HUES64 (cell line): ENCODE results near the gene OPA3.

Experiments
- H3K27ac ChIP-seq: 2 replicates; pipeline ENCODE4 v1.7.0; 2013; ENCODE audit warnings: low read depth, low read length, inconsistent platforms
- H3K27me3 ChIP-seq: 2 replicates; pipeline ENCODE4 v1.6.1; 2013; ENCODE audit warnings: mild to moderate bottlenecking, low read length; ENCODE audit not compliant: insufficient read depth
- H3K36me3 ChIP-seq: 2 replicates; pipeline ENCODE4 v1.6.1; 2013; ENCODE audit warnings: mild to moderate bottlenecking, low read length; ENCODE audit not compliant: insufficient read depth
- H3K4me1 ChIP-seq: 2 replicates; pipeline ENCODE4 v1.6.1; 2013; ENCODE audit warnings: mild to moderate bottlenecking, low read length, moderate library complexity; ENCODE audit not compliant: insufficient read depth
- H3K4me3 ChIP-seq: 2 replicates; pipeline ENCODE4 v1.5.1; 2013; ENCODE audit warnings: mild to moderate bottlenecking, low read length, moderate library complexity
- H3K9ac ChIP-seq: 2 replicates; pipeline ENCODE4 v1.6.1; 2013; ENCODE audit warnings: mild to moderate bottlenecking, low read depth, low read length
- H3K9me3 ChIP-seq: 2 replicates; pipeline ENCODE4 v1.6.1; 2013; ENCODE audit warnings: low read depth, low read length; ENCODE audit not compliant: insufficient read depth
- WGBS: fragments of 150-250, 120-280 bp; methylation state at CpG from one replicate; pipeline ENCODE4 v1.1.7; 2013; ENCODE audit warnings: missing lambda C conversion rate; 5-methylcytosine and 5-hydroxymethylcytosine counted together

Gene OPA3

DNA sequence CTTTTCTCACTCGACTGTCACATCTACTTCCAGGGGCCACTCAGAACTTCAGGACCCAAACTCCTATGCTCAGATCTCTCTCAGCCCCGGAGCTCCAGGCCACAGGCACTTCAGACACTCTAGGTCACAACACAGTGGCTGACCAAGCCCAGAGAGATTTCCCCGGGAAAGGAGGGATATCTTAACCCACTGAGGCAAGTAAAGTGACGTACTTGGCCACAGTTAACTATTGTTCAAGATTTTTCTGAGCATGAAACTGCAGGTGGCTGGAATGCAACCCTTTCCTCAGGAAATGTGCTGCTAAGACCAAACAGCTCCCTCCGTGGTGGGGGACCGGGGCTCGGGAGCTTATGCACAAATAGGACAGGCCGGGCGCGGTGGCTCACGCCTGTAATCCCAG, 23.9 kb downstream of the OPA3 start:
- Histone ChIP-seq H3K4me1 (peaks cover 7% of the 10 kb centered on the region), H3K9me3 (no peaks in the 10 kb centered on the region), H3K27ac (no peak overlapping the region), H3K4me3 (no peak overlapping the region), H3K9ac (no peak overlapping the region), H3K36me3 (no peaks in the 10 kb centered on the region), H3K27me3 (no peaks in the 10 kb centered on the region)
- 86% methylated on average over 11 of the region's 11 CpGs for WGBS

DNA sequence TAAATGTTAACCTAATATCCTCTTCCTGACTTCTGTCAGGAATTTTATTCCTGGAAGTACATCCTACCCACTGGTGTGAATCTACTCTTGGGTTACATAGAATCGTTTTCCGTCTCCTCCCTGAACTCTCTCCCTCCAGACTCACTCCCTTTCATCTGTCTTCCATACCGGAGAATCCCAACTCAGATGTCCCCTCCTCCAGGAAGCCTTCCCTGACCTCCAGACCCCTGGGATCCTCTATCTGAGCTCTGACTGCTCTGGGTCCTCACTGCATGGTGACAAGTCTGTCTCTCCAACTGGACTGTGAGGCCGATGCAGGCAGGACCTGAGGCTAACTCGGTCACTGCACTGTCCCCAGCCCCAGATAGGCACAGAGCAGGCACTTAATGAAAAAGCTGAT, 24.6 kb downstream of the OPA3 start:
- H3K9me3 ChIP-seq = no peaks in the 10 kb centered on the region
- no peak overlapping the region for H3K9ac ChIP-seq
- no peaks in the 10 kb centered on the region for H3K36me3 ChIP-seq
- H3K4me1 ChIP-seq = peaks cover 7% of the 10 kb centered on the region
- 88% methylated on average over 5 of the region's 5 CpGs for WGBS
- no peak overlapping the region for H3K27ac ChIP-seq
- no peak overlapping the region for H3K4me3 ChIP-seq
- no peaks in the 10 kb centered on the region for H3K27me3 ChIP-seq

DNA sequence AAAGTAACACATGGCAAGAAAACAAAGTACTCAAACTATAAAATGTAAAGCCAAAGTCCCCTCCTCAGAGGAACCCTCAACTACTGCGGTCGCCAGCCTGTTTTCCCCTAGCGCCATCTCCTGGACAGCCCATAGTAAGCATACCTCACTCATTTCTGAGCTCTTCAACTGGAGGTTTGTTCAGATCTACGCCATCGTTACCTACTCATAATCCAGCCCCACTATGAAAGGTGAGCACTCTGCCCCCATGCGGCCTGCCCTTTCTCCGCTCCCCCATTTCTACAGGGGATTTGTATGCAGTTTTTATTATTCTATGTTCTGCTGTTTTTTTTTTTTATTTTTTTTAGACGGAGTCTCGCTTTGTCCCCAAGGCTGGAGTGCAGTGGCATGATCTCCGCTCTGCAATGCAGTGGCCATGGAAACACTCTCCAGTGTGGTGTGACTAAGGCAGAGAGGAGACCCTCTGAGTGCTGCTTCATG, 26.2 kb downstream of the OPA3 start:
- WGBS = 48% methylated on average over 8 of the region's 10 CpGs
- H3K4me3 ChIP-seq = no peak overlapping the region
- no peaks in the 10 kb centered on the region for H3K36me3 ChIP-seq
- H3K9ac ChIP-seq = no peak overlapping the region
- no peaks in the 10 kb centered on the region for H3K9me3 ChIP-seq
- no peaks in the 10 kb centered on the region; the same call in 1 of the 2 replicates for H3K4me1 ChIP-seq
- no peaks in the 10 kb centered on the region for H3K27me3 ChIP-seq
- H3K27ac ChIP-seq = no peak overlapping the region

DNA sequence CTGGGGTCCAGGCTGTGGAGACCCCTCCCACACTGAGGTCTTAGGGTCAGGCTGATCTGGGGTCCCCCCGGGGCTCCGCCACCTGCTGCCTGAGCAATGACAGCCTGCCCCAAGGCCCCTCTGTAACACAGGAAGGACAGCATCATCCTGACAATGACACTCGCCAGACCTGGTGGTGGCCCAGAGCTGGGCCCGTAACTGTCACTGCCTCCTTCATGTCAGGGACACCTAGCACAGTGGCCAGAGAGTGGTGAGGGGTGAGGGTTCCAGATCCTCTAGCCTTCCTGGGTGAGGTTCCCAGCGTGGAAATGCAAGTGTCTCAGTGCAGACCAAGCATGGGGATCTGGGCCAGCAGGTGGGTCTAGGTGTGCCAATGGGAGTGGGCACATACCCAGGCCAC, 27.8 kb downstream of the OPA3 start:
- no peaks in the 10 kb centered on the region; the same call in 1 of the 2 replicates for H3K4me1 ChIP-seq
- 91% methylated on average over 5 of the region's 5 CpGs for WGBS

DNA sequence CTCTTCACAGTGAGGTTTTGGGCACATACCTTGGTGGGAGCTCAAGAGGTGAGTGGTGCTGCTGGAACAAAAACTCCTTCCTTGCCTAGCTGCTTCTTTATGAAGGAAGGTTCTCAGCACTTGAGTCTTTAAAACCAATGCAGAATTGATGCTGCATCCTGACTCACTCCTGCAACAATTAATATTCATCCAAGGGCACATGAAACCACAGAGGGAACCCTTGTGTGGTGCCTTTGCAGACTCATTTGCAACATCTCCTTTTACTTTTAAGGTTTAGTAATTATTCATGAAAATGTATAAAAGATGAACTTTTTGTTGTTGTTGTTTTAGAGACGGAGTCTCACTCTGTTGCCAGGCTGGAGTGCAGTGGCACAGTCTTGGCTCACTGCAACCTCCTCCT, 30.1 kb downstream of the OPA3 start:
- Histone ChIP-seq H3K36me3 (no peaks in the 10 kb centered on the region), H3K4me3 (no peak overlapping the region), H3K9me3 (no peaks in the 10 kb centered on the region), H3K27me3 (no peaks in the 10 kb centered on the region), H3K9ac (no peak overlapping the region), H3K27ac (no peak overlapping the region), H3K4me1 (no peaks in the 10 kb centered on the region; the same call in 1 of the 2 replicates)
- 100% methylated on average over 1 of the region's 1 CpG for WGBS

More for the DNA sequence above, 27.8 kb downstream of the OPA3 start:
- H3K4me3 ChIP-seq = no peak overlapping the region
- H3K27ac ChIP-seq = no peak overlapping the region
- no peaks in the 10 kb centered on the region for H3K36me3 ChIP-seq
- H3K9me3 ChIP-seq = no peaks in the 10 kb centered on the region
- H3K27me3 ChIP-seq = no peaks in the 10 kb centered on the region
- no peak overlapping the region for H3K9ac ChIP-seq

DNA sequence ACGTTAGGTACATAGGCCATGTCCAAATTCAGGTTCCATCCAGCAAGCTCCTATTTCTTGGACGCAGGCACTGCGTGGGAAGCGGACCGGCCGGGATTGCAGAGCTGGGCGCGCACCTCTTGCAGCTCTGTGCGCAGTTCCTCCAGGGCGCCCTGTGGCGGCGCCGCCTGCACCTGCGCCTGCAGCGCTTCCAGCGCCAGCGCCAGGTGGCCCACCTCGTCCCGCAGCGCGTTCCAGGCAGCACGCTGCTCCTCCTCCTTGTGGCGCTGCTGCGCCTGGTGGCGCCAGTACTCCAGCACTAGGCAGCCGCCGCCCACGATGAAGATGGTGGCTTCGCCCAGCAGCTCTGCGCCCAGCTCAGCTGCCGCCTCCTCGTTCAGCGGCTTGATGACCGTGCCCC, 31.1 kb downstream of the OPA3 start:
- Histone ChIP-seq H3K4me1 (no peaks in the 10 kb centered on the region; the same call in 1 of the 2 replicates), H3K27ac (no peak overlapping the region), H3K4me3 (peak overlapping the region; percentile 26; the same call in 1 of the 2 replicates), H3K9me3 (no peaks in the 10 kb centered on the region), H3K9ac (0 out of 2 replicates have a peak overlapping the region, but pooled peaks have one; percentile 17), H3K36me3 (no peaks in the 10 kb centered on the region), H3K27me3 (no peaks in the 10 kb centered on the region)
- 95% methylated on average over 34 of the region's 34 CpGs for WGBS

DNA sequence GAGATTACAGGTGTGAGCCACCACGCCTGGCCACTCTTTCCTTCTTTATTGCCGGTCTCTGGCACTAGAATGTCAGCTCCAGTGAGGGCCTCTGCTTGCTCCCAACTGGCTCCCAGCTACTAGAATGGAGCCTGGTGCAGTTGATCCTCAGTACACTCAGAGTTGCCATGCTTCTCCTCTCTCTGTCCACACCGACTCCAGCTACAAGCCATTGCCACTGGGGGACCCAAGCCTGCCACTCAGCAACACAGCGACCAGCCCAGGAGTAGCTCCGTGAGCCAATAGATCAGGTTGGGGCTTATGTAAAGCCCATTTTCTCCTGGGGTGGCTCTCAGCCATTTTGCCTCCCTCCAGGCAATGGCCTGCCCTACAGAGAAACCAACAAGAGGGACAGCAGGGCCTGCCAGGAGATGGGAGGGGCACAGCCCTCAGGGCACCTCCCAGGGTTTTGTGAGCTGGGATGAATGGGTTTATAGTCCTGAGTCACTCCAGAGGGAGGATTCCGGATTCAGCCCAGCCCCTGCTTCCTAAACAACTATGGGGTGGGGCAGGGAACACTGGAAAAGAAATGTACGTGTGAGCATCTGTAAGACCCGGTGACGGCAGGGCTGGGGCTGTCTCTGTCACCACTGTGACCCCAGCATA, 36.5 kb downstream of the OPA3 start:
- Histone ChIP-seq H3K27me3 (no peaks in the 10 kb centered on the region), H3K27ac (no peak overlapping the region), H3K36me3 (no peaks in the 10 kb centered on the region), H3K4me3 (no peak overlapping the region), H3K4me1 (no peaks in the 10 kb centered on the region), H3K9me3 (no peaks in the 10 kb centered on the region), H3K9ac (no peak overlapping the region)
- 74% methylated on average over 9 of the region's 9 CpGs for WGBS

DNA sequence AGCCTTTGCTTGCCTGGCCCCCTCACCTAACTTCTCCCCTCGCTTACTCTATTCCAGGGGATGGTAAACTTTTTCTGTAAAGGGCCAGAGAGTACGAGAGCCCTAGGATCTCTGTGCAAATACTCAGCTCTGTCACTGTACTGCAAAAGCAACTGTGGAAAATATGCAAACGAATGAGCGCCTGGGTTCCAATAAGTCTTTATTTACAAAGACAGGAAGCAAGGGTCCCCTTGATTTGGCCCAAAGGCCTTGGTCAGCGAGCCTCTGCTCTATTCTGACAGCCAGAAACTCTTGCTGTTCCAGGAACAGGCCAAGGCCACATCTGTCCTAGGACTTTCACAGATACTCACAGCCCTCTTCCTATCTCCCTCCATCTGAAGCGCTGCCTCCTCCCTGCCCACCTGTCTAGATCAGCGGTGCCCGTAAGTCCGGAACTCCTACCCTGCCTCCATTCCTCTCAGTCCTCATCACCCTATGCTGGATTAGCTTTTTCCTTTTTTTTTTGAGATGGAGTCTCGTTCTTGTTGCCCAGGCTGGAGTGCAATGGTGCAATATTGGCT, 37.3 kb downstream of the OPA3 start:
- no peak overlapping the region for H3K27ac ChIP-seq
- no peak overlapping the region for H3K9ac ChIP-seq
- H3K9me3 ChIP-seq = no peaks in the 10 kb centered on the region
- H3K27me3 ChIP-seq = no peaks in the 10 kb centered on the region
- H3K4me1 ChIP-seq = no peaks in the 10 kb centered on the region
- no peaks in the 10 kb centered on the region for H3K36me3 ChIP-seq
- WGBS = 90% methylated on average over 10 of the region's 10 CpGs
- H3K4me3 ChIP-seq = no peak overlapping the region

DNA sequence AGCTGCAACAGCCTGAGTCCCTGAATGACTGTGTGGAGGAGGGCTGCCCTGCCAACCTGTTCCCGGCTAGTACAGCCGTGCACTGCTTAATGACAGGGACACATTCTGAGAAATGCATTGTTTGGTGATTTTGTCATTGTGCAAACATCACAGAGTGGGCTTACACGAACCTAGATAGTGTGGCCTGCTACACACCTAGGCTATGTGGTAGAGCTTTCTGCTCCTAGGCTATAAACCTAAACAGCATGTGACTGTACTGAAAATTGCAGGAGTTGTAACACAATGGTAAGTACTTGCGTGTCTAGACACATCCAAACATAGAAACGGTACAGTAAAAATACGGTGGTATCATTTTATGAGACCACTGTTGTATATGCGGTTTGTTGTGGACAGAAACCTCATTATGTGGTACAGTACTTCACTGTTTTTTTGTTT, 42.4 kb downstream of the OPA3 start:
- Histone ChIP-seq H3K4me1 (no peaks in the 10 kb centered on the region), H3K9ac (no peak overlapping the region), H3K9me3 (no peaks in the 10 kb centered on the region), H3K4me3 (no peak overlapping the region), H3K36me3 (no peaks in the 10 kb centered on the region), H3K27ac (no peak overlapping the region), H3K27me3 (no peaks in the 10 kb centered on the region)
- 92% methylated on average over 7 of the region's 7 CpGs for WGBS

DNA sequence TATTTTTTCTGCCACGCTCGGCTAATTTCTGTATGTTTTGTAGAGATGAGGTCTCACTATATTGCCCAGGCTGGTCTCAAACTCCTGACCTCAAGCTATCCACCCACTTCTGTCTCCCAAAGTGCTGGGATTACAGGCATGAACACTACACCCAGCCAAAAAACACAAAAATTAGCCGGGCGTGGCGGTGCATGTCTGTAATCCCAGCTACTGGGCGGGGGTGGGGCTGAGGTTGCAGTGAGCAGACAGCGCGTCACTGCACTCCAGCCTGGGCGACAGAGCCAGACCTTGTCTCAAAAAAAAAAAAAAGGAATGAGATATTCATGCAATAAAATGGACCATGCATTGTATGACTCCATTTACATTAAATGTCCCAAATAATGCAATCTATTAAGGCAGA, 45.1 kb downstream of the OPA3 start:
- no peaks in the 10 kb centered on the region for H3K36me3 ChIP-seq
- H3K4me3 ChIP-seq = no peak overlapping the region
- no peak overlapping the region for H3K27ac ChIP-seq
- no peaks in the 10 kb centered on the region for H3K4me1 ChIP-seq
- H3K9me3 ChIP-seq = no peaks in the 10 kb centered on the region
- WGBS = 96% methylated on average over 7 of the region's 9 CpGs
- no peaks in the 10 kb centered on the region for H3K27me3 ChIP-seq
- H3K9ac ChIP-seq = no peak overlapping the region

DNA sequence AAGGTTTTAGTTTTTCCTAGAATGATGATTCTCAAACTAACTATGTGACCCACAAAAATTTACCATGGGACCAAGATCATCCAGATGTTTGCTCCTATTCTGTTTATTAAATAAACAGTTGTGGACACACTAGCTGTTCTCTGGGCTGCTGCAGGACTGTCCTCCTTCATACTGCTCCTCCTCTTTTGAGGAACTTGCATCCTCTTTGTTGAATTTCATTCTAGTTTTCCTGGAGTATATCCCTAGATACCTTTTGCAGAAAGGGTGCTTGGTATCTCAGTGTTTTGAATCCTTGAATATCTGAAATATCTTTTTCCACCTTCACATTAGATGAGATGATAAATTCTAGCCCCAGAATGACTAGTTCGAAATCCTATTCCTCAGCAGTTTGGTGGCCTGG, 53.3 kb downstream of the OPA3 start:
- WGBS = 96% methylated on average over 1 of the region's 1 CpG

More for the DNA sequence above, 53.3 kb downstream of the OPA3 start:
- no peaks in the 10 kb centered on the region for H3K4me1 ChIP-seq
- H3K9ac ChIP-seq = no peak overlapping the region
- H3K27me3 ChIP-seq = no peaks in the 10 kb centered on the region
- H3K9me3 ChIP-seq = 0 out of 2 replicates have a peak, but pooled peaks cover 8% of the 10 kb centered on the region
- H3K27ac ChIP-seq = no peak overlapping the region
- H3K36me3 ChIP-seq = peaks cover 12% of the 10 kb centered on the region
- H3K4me3 ChIP-seq = no peak overlapping the region
